ENCODE data around the gene HEXIM2. TPM values are rescaled to one million over a fixed set of nuclear protein-coding genes. Genes with fewer than 3 reads are reported as not detected.

HEXIM2 gene, protein sequence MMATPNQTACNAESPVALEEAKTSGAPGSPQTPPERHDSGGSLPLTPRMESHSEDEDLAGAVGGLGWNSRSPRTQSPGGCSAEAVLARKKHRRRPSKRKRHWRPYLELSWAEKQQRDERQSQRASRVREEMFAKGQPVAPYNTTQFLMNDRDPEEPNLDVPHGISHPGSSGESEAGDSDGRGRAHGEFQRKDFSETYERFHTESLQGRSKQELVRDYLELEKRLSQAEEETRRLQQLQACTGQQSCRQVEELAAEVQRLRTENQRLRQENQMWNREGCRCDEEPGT
- total RNA-seq (10 to 100 TPM; 35.9 to 47.7 TPM), polyA plus RNA-seq (ENCODE audit: insufficient read depth, low read depth, low replicate concordance) (76.8 TPM)
- long read RNA-seq, donor 1, partial matches to known transcripts, result 8 of 15 reads
- long read RNA-seq, donor 1, other reads (novel, unspliced or antisense), result 0 of 15 reads
- long read RNA-seq, donor 2, transcript HEXIM2-207 (3 exons, 1,246 nt), result major isoform, 7 of 9 reads
- long read RNA-seq, donor 2, partial matches to known transcripts, result 0 of 9 reads
- long read RNA-seq, donor 2, other reads (novel, unspliced or antisense), result 0 of 9 reads

DNA sequence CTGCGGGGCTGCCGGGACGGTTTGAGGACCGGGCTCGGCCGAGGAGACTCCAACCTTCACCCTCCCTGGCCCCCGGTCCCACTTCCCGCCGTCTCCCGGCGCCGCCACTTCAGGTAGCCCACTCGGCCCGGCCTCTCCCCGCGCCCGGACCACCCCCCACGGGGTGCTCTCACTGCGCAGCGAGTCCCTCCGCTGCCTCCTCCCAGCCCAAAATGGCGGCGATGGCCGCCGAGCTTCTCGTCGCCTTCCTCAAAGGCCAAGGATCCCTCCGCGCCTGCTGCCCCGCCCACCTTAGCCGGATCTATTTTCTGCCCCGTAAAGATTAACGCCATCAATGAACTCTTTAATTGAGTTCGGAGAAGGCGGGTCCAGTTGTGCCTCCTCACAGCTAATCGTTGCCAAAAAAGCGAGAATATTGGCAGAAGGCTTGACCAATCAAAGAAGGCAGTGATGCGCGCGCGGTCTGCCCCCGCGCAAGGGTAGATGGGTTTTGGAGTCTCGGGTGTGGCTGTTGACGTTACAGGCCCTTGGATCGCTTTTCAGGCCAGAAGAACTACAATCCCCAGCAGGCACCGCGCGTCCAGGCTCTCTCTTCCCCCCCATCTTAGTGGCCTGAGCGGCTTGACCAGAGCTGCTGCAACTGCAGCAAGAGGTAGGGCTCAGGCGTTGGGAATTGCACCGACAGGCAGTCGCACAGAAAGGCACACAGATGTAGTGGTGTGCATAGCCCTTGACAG, at the start of gene HEXIM2:
Gene HEXIM2 (plus strand): TSS at position 588 of the 737 bp plus-strand sequence. CDS start 919 bp downstream, outside the sequence.
- WGBS, 2 donors, result 0% methylated on average over 35 to 52 of the region's 53 CpGs
- Histone ChIP-seq H3K27ac (peak within 1 kb of the TSS; percentile 100), H3K36me3 (ENCODE audit: low read depth, missing control alignments) (no peaks in the 10 kb centered on the region), H3K9me3 (no peaks in the 10 kb centered on the region), H3K4me1 (peaks cover 40% of the 10 kb centered on the region), H3K4me3 (peak within 1 kb of the TSS; percentile 82 to 98), H3K27me3 (no peaks in the 10 kb centered on the region)
- intact Hi-C loops (cut with DNase I; ENCODE audit: low total_unique reads), result no loop called here
- peak; percentile 91 for TF ChIP-seq POLR2A (IDR thresholded peaks at IDR 0.05)
- TF ChIP-seq, protein P1, sequence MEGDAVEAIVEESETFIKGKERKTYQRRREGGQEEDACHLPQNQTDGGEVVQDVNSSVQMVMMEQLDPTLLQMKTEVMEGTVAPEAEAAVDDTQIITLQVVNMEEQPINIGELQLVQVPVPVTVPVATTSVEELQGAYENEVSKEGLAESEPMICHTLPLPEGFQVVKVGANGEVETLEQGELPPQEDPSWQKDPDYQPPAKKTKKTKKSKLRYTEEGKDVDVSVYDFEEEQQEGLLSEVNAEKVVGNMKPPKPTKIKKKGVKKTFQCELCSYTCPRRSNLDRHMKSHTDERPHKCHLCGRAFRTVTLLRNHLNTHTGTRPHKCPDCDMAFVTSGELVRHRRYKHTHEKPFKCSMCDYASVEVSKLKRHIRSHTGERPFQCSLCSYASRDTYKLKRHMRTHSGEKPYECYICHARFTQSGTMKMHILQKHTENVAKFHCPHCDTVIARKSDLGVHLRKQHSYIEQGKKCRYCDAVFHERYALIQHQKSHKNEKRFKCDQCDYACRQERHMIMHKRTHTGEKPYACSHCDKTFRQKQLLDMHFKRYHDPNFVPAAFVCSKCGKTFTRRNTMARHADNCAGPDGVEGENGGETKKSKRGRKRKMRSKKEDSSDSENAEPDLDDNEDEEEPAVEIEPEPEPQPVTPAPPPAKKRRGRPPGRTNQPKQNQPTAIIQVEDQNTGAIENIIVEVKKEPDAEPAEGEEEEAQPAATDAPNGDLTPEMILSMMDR (IDR thresholded peaks at IDR 0.05), result no peak
- peak; percentile 99 for DNase-seq

DNA sequence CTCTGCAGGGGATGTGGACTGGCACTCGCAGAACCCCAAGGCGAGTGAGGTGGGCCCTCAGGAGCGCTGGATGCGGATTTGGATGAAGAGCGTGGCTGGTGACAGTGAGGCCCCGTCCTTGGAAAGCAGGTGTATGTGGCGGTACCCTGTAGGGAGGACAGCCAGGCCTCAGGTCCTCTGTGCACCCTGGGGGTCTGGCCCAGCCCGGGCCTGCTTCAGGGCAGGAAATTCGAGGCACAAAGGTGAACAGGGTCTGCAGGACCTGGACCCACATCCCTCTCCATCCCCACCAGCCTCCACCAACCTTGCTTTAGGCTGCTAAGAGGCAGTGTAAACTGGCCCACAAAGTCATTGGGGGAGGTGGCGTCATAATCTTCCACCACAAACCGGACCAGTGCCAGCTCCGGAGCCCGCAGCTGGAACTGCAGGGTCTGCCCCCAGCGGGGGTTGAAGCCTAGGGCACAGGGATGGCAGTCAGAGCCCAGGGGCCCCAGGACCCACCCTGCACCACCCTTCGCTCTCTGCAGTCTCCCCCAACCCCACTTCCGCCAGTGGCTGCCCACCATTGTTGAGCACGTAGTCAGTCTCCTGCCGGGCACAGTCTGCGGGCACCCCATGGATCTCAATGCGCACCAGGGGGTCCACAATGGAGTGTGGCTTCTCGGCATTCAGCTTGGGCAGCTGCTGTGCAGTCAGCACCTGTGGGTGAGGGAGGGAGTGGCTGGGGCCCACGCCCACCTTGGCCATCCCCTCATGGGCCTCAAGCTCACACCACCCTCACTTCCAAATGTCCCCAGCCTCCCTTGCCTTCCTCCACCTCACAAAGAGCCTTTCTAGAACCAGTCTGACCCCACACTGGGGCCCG, 48.9 kb upstream of the HEXIM2 start:
- Histone ChIP-seq H3K4me3 (no peak overlapping the region), H3K9me3 (no peaks in the 10 kb centered on the region), H3K36me3 (ENCODE audit: low read depth, missing control alignments) (no peaks in the 10 kb centered on the region), H3K4me1 (peaks cover 34% of the 10 kb centered on the region), H3K27ac (peak overlapping the region; percentile 67 to 84), H3K27me3 (no peaks in the 10 kb centered on the region)
- WGBS, 2 donors, result 91 to 93% methylated on average over 17 to 23 of the region's 23 CpGs
- intact Hi-C loops (cut with DNase I; ENCODE audit: low total_unique reads), result no loop called here
- TF ChIP-seq, protein P1 (IDR thresholded peaks at IDR 0.05), result no peak
- TF ChIP-seq POLR2A (IDR thresholded peaks at IDR 0.05), result no peak
- no peak for DNase-seq

DNA sequence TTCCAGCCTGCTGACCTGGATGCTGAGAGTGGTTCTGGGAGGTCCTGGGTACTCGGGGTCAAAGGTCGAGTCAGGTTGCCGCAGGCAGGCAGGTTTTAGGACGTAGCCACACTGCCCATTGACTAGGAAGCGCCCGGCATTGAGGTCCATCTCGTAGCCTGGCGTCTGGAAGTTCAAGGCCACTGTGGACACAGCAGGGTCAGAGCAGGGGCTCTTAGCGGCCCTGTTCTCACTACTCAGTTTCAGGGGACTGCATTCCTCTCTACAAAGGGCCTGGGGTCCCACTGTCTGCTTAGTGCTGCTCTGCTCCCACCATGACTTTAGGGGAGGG, 48.3 kb upstream of the HEXIM2 start:
- 79% methylated on average over 9 of the region's 9 CpGs; no CpG with 5 or more reads in 1 of the 2 donors for WGBS, 2 donors
- no peak for DNase-seq
- H3K4me3 ChIP-seq, result no peak overlapping the region
- no peaks in the 10 kb centered on the region for H3K9me3 ChIP-seq
- no peak overlapping the region for H3K27ac ChIP-seq
- no peak for TF ChIP-seq POLR2A (IDR thresholded peaks at IDR 0.05)
- TF ChIP-seq, protein P1 (IDR thresholded peaks at IDR 0.05), result no peak
- no peaks in the 10 kb centered on the region for H3K36me3 ChIP-seq (ENCODE audit: low read depth, missing control alignments)
- H3K4me1 ChIP-seq, result peaks cover 30% of the 10 kb centered on the region
- intact Hi-C loops (cut with DNase I; ENCODE audit: low total_unique reads), result no loop called here
- no peaks in the 10 kb centered on the region for H3K27me3 ChIP-seq

DNA sequence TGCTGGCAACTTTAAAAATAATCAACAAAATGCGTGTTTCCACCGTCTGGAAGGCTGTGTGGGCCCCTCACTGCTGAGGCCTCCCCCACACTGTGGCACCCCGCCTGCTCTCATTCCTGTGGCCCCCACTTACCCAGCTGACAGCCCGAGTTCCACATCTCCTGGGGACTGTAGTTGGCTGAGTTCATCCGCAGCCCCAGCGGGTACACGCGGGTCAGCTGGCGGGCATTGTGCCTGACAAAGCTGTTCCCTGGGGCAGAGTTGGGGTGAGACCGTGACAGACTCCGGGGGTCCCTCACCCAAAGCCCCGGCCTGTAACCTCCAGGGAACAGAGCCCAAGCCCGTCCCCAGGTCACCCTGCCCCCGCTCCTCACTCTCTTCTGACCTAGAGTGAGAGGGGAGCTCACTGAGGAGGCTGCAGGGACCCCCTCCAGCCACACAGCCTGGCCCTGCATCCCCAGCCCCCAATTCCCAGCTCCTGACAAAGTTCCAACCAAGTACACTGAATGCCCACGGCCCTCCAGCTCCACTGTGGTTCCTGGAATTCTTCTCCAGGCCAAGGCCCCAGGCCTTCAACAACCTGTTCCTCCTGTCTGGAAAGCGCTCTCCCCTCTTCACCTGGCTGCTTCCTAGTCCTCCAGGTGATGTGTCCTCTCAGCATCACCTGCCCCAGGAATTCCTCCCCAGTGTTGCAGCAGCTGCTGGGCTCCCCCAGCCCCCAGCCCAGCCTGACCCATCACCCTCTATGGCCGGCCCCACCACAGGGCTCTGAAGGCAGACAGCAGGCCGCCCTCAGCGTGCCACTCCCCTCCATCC, 47.4 kb upstream of the HEXIM2 start:
- Histone ChIP-seq H3K27ac (no peak overlapping the region), H3K9me3 (no peaks in the 10 kb centered on the region), H3K36me3 (ENCODE audit: low read depth, missing control alignments) (no peaks in the 10 kb centered on the region), H3K4me3 (no peak overlapping the region), H3K4me1 (peaks cover 25% of the 10 kb centered on the region), H3K27me3 (no peaks in the 10 kb centered on the region)
- TF ChIP-seq, protein P1 (IDR thresholded peaks at IDR 0.05), result no peak
- TF ChIP-seq POLR2A (IDR thresholded peaks at IDR 0.05), result no peak
- 81% methylated on average over 13 to 19 of the region's 19 CpGs for WGBS, 2 donors
- DNase-seq, result no peak
- intact Hi-C loops (cut with DNase I; ENCODE audit: low total_unique reads), result no loop called here

Data from testis (tissue), 5 donors.